HepG2 (cell line): Measurements from ENCODE around the gene DTNA. TPM values are rescaled to one million over a fixed set of nuclear protein-coding genes. Genes with fewer than 3 reads are reported as not detected.

Source experiments
- ATAC-seq: fragments of 200-7000 bp; cut with Tn5 transposase; 3 replicates; pipeline ENCODE4 v1.9.1; 2020; ENCODE audit warnings: mild to moderate bottlenecking, moderate library complexity
- BruUV-seq: library from RNA; stranded (reverse); fragments of 400-500 nt; replicated peaks from 2 replicates; lab custom pipeline; 2021; lab: Mats Ljungman, UMichigan
- CTCF ChIA-PET: fragments of 300-600 bp; formaldehyde crosslinking; extraction: SDS; loops from one replicate; lab custom pipeline; 2021; ENCODE audit warnings: low total read pairs, inconsistent platforms, low intra/inter-chr PET ratio; lab: Yijun Ruan, JAX
- POLR2A ChIA-PET: fragments of 350-600 bp; sonication (Branson Sonifier 250); formaldehyde crosslinking; loops from one replicate; lab custom pipeline; 2020; ENCODE audit warnings: antibody characterized with exemption, inconsistent platforms; lab: Yijun Ruan, JAX
- DNase-seq: peaks from one replicate; pipeline ENCODE4 v3.0.0-alpha.2; 2015; ENCODE audit warnings: low spot score
- FAIRE-seq: peaks from 3 replicates; lab custom pipeline; 2011; peaks lifted over from hg19 to GRCh38; lab: Jason Lieb, UNC
- H2AFZ ChIP-seq: one replicate; pipeline ENCODE4 v1.6.1; 2011; ENCODE audit warnings: low read length, inconsistent platforms
- H3K27ac ChIP-seq: fragments of 300-600 bp; 3 replicates; pipeline ENCODE4 v1.8.0; 2011; ENCODE audit warnings: mixed run types, mild to moderate bottlenecking, mixed read lengths, low read length, inconsistent platforms; ENCODE audit not compliant: insufficient read depth; ENCODE audit errors: extremely low read length
- H3K27me3 ChIP-seq, 2 experiments: fragments of 200-600 bp in 1 of 2; 2 replicates in 1 of 2; 3 replicates in 1 of 2; pipeline versions ENCODE4 v1.6.0 to v1.8.0; 2011; ENCODE audit warnings: low read length in 2 of 2, mild to moderate bottlenecking in 2 of 2, moderate library complexity in 2 of 2, inconsistent platforms in 1 of 2; ENCODE audit not compliant: insufficient read depth in 2 of 2, control insufficient read depth in 1 of 2
- H3K36me3 ChIP-seq, 2 experiments: fragments of 200-600 bp in 1 of 2; replicated peaks in 1 of 2; 2 replicates in 1 of 2; 3 replicates in 1 of 2; pipeline versions ENCODE4 v1.5.1 to v1.8.0; 2011; ENCODE audit warnings: low read length in 2 of 2, inconsistent platforms in 1 of 2; ENCODE audit not compliant: insufficient read depth in 2 of 2, control insufficient read depth in 1 of 2
- H3K4me1 ChIP-seq: 2 replicates; pipeline ENCODE4 v1.5.1; 2012; ENCODE audit warnings: low read length, inconsistent platforms; ENCODE audit not compliant: insufficient read depth
- H3K4me2 ChIP-seq: 2 replicates; pipeline ENCODE4 v1.6.0; 2011; ENCODE audit warnings: low read depth, low read length, inconsistent platforms
- H3K4me3 ChIP-seq, 3 experiments: fragments of 200-600 bp in 1 of 3; sonication (generic), shearing (Covaris generic) in 1 of 3; replicated peaks in 1 of 3; 2 replicates each; pipeline ENCODE4 v1.5.1; 2011 to 2016; ENCODE audit warnings: low read length in 3 of 3, inconsistent platforms in 2 of 3, low read depth in 2 of 3, mild to moderate bottlenecking in 2 of 3, control low read depth in 1 of 3, mixed read lengths in 1 of 3; ENCODE audit not compliant: insufficient read depth in 1 of 3
- H3K79me2 ChIP-seq: one replicate; pipeline ENCODE4 v1.6.1; 2011; ENCODE audit warnings: low read length, inconsistent platforms; ENCODE audit not compliant: insufficient read depth
- H3K9ac ChIP-seq: 2 replicates; pipeline ENCODE4 v1.6.0; 2011; ENCODE audit warnings: mild to moderate bottlenecking, low read depth, low read length, inconsistent platforms; ENCODE audit not compliant: insufficient read depth
- H3K9me3 ChIP-seq: 2 replicates; pipeline ENCODE4 v1.5.1; 2012; ENCODE audit warnings: mild to moderate bottlenecking, low read length
- H4K20me1 ChIP-seq: 2 replicates; pipeline ENCODE4 v1.6.0; 2011; ENCODE audit warnings: inconsistent platforms, mild to moderate bottlenecking, low read length, moderate library complexity; ENCODE audit not compliant: insufficient read depth
- AGO2 ChIP-seq: fragments of 200-400 bp; formaldehyde crosslinking; optimal IDR thresholded peaks from 2 replicates; pipeline ENCODE3; 2017; ENCODE audit warnings: mild to moderate bottlenecking, low read depth, low read length, moderate library complexity
- ARNTL ChIP-seq: sonication (generic); formaldehyde crosslinking; IDR thresholded peaks from 2 replicates; pipeline ENCODE4 v1.4.0; 2020; ENCODE audit warnings: mild to moderate bottlenecking, missing genetic modification reagents
- CEBPB ChIP-seq: IDR thresholded peaks from 2 replicates; pipeline ENCODE4 v1.6.1; 2011; ENCODE audit warnings: low read depth, low read length, improper control_type of control experiment, borderline replicate concordance
- KDM5A ChIP-seq: fragments of 200-600 bp; sonication (generic); IDR thresholded peaks from 2 replicates; pipeline ENCODE4 v1.7.0; 2018; ENCODE audit warnings: antibody characterized with exemption, mild to moderate bottlenecking, low read length, borderline replicate concordance
- RFX1 ChIP-seq: fragments of 450-650 bp; IDR thresholded peaks from 2 replicates; pipeline ENCODE4 v1.6.1; 2017
- RFX3 ChIP-seq: IDR thresholded peaks from 2 replicates; pipeline ENCODE4 v1.6.1; 2016; ENCODE audit warnings: missing biosample characterization, missing genetic modification reagents
- SAFB2 ChIP-seq: sonication (generic); formaldehyde crosslinking; IDR thresholded peaks from 2 replicates; pipeline ENCODE4 v1.5.1; 2020; ENCODE audit warnings: missing genetic modification reagents, low read depth, mild to moderate bottlenecking, borderline replicate concordance
- STAG1 ChIP-seq: sonication (generic); formaldehyde crosslinking; IDR thresholded peaks from 2 replicates; pipeline ENCODE4 v1.4.0; 2020; ENCODE audit warnings: missing genetic modification reagents
- TARDBP ChIP-seq: sonication (generic); formaldehyde crosslinking; IDR thresholded peaks from 2 replicates; pipeline ENCODE4 v1.8.0; 2022; ENCODE audit warnings: mild to moderate bottlenecking, missing genetic modification reagents
- ZNF432 ChIP-seq: sonication (generic); formaldehyde crosslinking; IDR thresholded peaks from 2 replicates; pipeline ENCODE4 v1.5.0; 2020; ENCODE audit warnings: missing genetic modification reagents, mild to moderate bottlenecking, borderline replicate concordance
- WGBS: methylation state at CpG from one replicate; pipeline ENCODE4 v1.1.6; 2017; ENCODE audit warnings: low lambda C conversion rate; 5-methylcytosine and 5-hydroxymethylcytosine counted together
- in situ Hi-C: cut with HindIII; loops from 2 replicates; pipeline ENCODE4 v1.10.0; 2017; ENCODE audit warnings: low pct_unique_long_range_greater_than_20kb; ENCODE audit not compliant: extremely low pct_ligation_motif_present
- intact Hi-C: fragments of 100-400 bp; cut with micrococcal nuclease; formaldehyde crosslinking; loops from one replicate; pipeline ENCODE4 v1.10.0; 2022; ENCODE audit not compliant: unreplicated experiment
- polyA plus RNA-seq, 8 experiments: library from polyadenylated mRNA; depleted of rRNA in 3 of 8; stranded (reverse) in 7 of 8; unstranded in 1 of 8; fragments of >200 nt; fragmentation: Illumina TruSeq in 4 of 8; extraction: Trizol in 4 of 8; gene quantifications; 2 replicates each; pipeline versions ENCODE4 v1.2.1 to v1.2.3, GENCODE V29; 2011 to 2016; ENCODE audit warnings: low read depth in 4 of 8, missing spikeins in 1 of 8, mixed read lengths in 1 of 8; ENCODE audit not compliant: insufficient read depth in 1 of 8
- total RNA-seq, 5 experiments: library from RNA; depleted of rRNA; stranded (reverse); fragments of >200 nt; fragmentation: Illumina TruSeq; extraction: Trizol; gene quantifications; 2 replicates each; pipeline ENCODE4 v1.2.3, GENCODE V29; 2016; ENCODE audit warnings: low read depth in 1 of 5
- TF ChIP-seq, protein P1 (sequence below): sonication (generic); formaldehyde crosslinking; IDR thresholded peaks from 2 replicates; pipeline ENCODE4 v1.5.0; 2020; ENCODE audit warnings: mild to moderate bottlenecking, missing genetic modification reagents, moderate library complexity
- TF ChIP-seq, protein P2 (sequence below): sonication (generic); formaldehyde crosslinking; conservative IDR thresholded peaks from 2 replicates; pipeline ENCODE4 v1.5.0; 2020; ENCODE audit warnings: missing genetic modification reagents

Gene DTNA
- total and polyA plus RNA-seq, 2 of the 13 experiments (the other 11 are each of a cell fraction or from before 2014, with no cell fraction given) = 8.5 to 29.0 TPM

DNA sequence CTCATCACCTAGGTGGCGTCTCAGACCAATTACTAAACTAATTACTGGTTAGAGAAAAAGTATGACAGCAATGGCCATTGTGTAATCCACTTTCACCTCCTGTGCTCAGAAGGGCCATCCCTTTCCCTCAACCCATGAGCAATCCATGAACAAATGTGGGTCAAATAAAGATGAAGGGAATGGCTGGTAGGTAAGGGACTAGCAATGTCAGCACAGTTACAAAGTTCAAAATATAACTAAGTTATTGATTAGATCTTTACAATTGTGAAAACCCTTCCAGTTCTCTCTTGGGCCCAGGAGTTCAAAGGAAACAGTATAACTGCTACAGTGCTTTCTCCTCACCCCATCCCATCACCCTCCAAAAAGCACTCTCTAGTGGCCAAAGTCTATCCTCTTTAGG, 98.3 kb downstream of the DTNA start:
- Histone ChIP-seq H3K4me1 (peaks cover 10% of the 10 kb centered on the region), H4K20me1 (no peaks in the 10 kb centered on the region), H2AFZ (no peak overlapping the region), H3K4me2 (no peak overlapping the region), H3K4me3 (no peak overlapping the region), H3K79me2 (no peaks in the 10 kb centered on the region), H3K9ac (no peak overlapping the region), H3K27me3 (no peaks in the 10 kb centered on the region), H3K27ac (no peak overlapping the region), H3K36me3 (0 out of 5 replicates have a peak, but pooled peaks cover 0 to 2% of the 10 kb centered on the region in 2 experiments), H3K9me3 (no peaks in the 10 kb centered on the region)
- 50% methylated on average over 1 of the region's 1 CpG for WGBS
- DNase-seq (peak; percentile 5), ATAC-seq (peak; percentile 71), FAIRE-seq (peak; percentile 8)
- no TSS peak for BruUV-seq
- in situ Hi-C loops = no loop called here
- intact Hi-C loops = no loop called here
- POLR2A ChIA-PET = no interaction called here
- CTCF ChIA-PET = no interaction called here
- TF ChIP-seq ZNF432 (no peak), SAFB2 (CRISPR knock-in tag) (no peak), KDM5A (no peak), ARNTL (CRISPR knock-in tag) (no peak), CEBPB (peak; percentile 37; the same call in 1 of the 2 replicates), AGO2 (no peak)
- TF ChIP-seq, all 625 proteins: peak for 1

DNA sequence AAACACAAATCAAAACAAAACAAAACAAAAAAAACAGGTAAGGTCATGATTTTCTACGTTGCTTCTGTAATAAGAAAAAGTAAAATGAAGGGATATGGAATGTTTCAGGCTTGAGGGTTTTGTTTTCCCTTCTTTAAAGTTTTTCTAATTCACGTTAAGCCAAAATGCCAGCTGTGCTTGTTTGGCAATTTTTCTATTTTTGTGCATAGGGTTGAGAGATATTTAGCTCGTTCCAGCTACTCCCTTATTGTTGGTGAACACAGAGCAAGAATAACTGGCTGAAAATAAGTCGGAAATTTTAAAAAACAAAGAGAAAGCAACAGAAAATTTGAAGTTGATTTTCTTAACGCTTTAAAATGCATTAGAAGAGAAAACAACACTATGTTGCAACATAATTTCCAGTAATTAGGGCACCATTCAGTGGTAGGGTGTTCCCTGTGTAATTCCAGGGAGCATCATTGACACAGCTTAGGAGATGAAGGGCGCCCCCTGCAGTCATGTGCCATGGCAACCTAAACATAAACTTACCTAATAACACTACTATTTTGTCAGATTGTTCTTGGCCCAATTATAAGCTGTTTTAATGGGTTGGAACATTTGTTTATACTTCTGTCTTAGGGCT, 99.5 kb downstream of the DTNA start:
- Histone ChIP-seq H3K4me1 (peaks cover 10% of the 10 kb centered on the region), H3K9me3 (no peaks in the 10 kb centered on the region), H3K4me2 (no peak overlapping the region), H3K9ac (no peak overlapping the region), H3K27ac (no peak overlapping the region), H3K79me2 (no peaks in the 10 kb centered on the region), H3K27me3 (no peaks in the 10 kb centered on the region), H3K4me3 (no peak overlapping the region), H3K36me3 (0 out of 5 replicates have a peak, but pooled peaks cover 0 to 2% of the 10 kb centered on the region in 2 experiments), H4K20me1 (no peaks in the 10 kb centered on the region), H2AFZ (no peak overlapping the region)
- ChIA-PET POLR2A (no interaction called here), CTCF (no interaction called here)
- TF ChIP-seq, protein P1, sequence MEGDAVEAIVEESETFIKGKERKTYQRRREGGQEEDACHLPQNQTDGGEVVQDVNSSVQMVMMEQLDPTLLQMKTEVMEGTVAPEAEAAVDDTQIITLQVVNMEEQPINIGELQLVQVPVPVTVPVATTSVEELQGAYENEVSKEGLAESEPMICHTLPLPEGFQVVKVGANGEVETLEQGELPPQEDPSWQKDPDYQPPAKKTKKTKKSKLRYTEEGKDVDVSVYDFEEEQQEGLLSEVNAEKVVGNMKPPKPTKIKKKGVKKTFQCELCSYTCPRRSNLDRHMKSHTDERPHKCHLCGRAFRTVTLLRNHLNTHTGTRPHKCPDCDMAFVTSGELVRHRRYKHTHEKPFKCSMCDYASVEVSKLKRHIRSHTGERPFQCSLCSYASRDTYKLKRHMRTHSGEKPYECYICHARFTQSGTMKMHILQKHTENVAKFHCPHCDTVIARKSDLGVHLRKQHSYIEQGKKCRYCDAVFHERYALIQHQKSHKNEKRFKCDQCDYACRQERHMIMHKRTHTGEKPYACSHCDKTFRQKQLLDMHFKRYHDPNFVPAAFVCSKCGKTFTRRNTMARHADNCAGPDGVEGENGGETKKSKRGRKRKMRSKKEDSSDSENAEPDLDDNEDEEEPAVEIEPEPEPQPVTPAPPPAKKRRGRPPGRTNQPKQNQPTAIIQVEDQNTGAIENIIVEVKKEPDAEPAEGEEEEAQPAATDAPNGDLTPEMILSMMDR (CRISPR knock-in tag) = peak; percentile 56
- TF ChIP-seq TARDBP (CRISPR knock-in tag) (no peak), RFX3 (CRISPR knock-in tag) (peak; percentile 51; the same call in 1 of the 2 replicates), CEBPB (peak; percentile 39; the same call in 1 of the 2 replicates), STAG1 (peak; percentile 38), RFX1 (peak; percentile 17; the same call in 1 of the 2 replicates)
- TF ChIP-seq, protein P2, sequence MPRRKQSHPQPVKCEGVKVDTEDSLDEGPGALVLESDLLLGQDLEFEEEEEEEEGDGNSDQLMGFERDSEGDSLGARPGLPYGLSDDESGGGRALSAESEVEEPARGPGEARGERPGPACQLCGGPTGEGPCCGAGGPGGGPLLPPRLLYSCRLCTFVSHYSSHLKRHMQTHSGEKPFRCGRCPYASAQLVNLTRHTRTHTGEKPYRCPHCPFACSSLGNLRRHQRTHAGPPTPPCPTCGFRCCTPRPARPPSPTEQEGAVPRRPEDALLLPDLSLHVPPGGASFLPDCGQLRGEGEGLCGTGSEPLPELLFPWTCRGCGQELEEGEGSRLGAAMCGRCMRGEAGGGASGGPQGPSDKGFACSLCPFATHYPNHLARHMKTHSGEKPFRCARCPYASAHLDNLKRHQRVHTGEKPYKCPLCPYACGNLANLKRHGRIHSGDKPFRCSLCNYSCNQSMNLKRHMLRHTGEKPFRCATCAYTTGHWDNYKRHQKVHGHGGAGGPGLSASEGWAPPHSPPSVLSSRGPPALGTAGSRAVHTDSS (CRISPR knock-in tag) = no peak
- DNase-seq (peak; percentile 52), ATAC-seq (peak; percentile 49; the same call in 1 of the 3 replicates), FAIRE-seq (peak; percentile 52)
- in situ Hi-C loops (no loop called here), intact Hi-C loops (no loop called here)
- no TSS peak for BruUV-seq
- WGBS = 73% methylated on average over 6 of the region's 6 CpGs
